ENCODE data around the gene POLR2F. TPM values are rescaled to one million over a fixed set of nuclear protein-coding genes. Genes with fewer than 3 reads are reported as not detected.

Gene POLR2F
- total RNA-seq, 2 donors from 2014 or later: 43.8 to 119 TPM

DNA sequence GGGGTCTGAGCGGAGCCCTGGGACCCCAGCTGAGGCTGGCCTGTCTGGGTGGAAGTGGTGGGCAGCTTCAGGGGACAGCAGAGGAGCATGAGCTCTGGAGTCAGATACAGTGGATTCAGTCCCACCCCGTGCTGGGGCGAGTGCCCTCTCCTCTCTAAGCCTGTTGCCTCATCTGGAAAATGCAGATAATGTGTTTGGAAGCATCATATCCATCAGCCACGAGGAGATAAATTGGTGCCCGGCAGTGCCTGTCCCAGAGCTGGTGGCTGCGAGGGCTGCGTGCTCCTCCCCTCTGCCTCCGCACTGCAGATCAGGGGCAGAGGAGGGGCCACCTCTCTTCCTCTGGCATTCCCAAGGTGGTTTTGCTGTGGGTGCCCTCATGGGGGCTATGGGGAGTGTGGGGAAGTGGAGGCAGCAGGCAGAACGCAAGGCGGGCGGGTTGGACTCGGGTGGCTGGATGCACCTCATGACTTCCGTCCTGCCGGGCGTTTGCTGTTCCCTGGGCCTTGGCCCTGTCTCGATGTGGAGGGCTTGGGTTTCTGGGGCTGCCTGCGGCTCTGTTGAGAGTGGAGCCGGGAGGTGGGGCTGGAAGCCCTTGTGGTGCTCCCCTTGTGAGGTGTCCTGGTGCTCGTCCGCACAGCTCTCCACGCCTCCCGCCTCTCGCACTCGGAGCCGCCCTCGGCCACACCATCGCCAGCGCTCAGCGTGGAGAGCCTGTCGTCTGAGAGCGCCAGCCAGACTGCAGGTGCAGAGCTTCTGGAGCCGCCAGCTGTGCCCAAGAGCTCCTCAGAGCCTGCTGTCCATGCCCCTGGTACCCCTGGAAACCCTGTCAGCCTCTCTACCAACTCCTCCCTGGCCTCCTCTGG, 26.5 kb upstream of the POLR2F start:
- H3K36me3 ChIP-seq (replicated peaks in 1 of 2; ENCODE audit: insufficient read depth in 1 of 2, low read depth in 2 of 2): peaks cover 0 to 16% of the 10 kb centered on the region in 2 donors
- H3K27me3 ChIP-seq: no peaks in the 10 kb centered on the region
- intact Hi-C loops (cut with DNase I): no loop called here
- H3K4me3 ChIP-seq: no peak overlapping the region
- TF ChIP-seq POLR2A (IDR thresholded peaks at IDR 0.05): no peak
- H3K27ac ChIP-seq: peak overlapping the region in 3 of 4 donors; percentile 49 to 59 (median 50)
- 80 to 82% methylated on average over 9 to 30 of the region's 32 CpGs for WGBS, 2 donors
- peaks cover 74% of the 10 kb centered on the region for H3K4me1 ChIP-seq
- no peaks in the 10 kb centered on the region for H3K9me3 ChIP-seq
- ATAC-seq (no peak), DNase-seq (peak in 1 of 4 donors; percentile 32)

DNA sequence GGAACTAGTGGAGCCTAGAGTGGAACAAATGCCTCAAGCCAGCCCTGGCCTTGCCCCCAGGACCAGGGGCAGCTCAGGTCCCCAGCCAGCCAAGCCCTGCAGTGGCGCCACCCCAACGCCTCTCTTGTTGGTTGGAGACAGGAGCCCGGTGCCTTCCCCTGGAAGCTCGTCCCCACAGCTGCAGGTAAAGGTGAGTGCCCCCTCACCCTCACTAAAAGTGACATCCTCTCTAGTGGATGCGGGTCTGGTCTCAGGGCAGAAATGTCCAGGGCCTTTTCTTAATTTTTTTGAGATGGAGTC, 25.9 kb upstream of the POLR2F start:
- no peaks in the 10 kb centered on the region for H3K27me3 ChIP-seq
- peak overlapping the region in 2 of 4 donors; percentile 50 to 59 for H3K27ac ChIP-seq
- H3K36me3 ChIP-seq (replicated peaks in 1 of 2; ENCODE audit: insufficient read depth in 1 of 2, low read depth in 2 of 2): peaks cover 0 to 16% of the 10 kb centered on the region in 2 donors
- 84 to 89% methylated on average over 5 of the region's 5 CpGs for WGBS, 2 donors
- peaks cover 79% of the 10 kb centered on the region for H3K4me1 ChIP-seq
- intact Hi-C loops (cut with DNase I): no loop called here
- H3K9me3 ChIP-seq: no peaks in the 10 kb centered on the region
- TF ChIP-seq, protein P1, sequence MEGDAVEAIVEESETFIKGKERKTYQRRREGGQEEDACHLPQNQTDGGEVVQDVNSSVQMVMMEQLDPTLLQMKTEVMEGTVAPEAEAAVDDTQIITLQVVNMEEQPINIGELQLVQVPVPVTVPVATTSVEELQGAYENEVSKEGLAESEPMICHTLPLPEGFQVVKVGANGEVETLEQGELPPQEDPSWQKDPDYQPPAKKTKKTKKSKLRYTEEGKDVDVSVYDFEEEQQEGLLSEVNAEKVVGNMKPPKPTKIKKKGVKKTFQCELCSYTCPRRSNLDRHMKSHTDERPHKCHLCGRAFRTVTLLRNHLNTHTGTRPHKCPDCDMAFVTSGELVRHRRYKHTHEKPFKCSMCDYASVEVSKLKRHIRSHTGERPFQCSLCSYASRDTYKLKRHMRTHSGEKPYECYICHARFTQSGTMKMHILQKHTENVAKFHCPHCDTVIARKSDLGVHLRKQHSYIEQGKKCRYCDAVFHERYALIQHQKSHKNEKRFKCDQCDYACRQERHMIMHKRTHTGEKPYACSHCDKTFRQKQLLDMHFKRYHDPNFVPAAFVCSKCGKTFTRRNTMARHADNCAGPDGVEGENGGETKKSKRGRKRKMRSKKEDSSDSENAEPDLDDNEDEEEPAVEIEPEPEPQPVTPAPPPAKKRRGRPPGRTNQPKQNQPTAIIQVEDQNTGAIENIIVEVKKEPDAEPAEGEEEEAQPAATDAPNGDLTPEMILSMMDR (IDR thresholded peaks at IDR 0.05): no peak
- no peak for TF ChIP-seq POLR2A (IDR thresholded peaks at IDR 0.05)
- DNase-seq (no peak), ATAC-seq (no peak)
- no peak overlapping the region for H3K4me3 ChIP-seq

DNA sequence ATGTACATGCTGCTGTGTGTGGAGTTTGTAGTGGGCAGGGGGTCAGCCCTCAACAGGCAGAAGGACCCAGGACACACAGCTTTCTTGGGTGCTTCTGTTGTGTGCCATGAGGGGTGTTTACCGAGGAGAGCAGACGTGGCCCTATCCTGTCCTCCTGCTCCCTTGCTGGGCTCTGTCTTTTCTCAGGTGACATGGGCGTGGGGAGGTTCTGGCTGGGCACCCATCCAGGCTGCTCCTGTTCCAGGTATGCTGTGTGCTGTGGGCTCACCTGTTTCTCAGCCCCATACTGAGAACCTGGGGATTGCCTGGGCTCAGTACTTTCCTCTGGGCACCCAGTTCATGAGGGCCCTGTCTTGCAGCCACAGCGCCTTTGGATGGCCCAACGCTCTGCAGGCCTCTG, 24.1 kb upstream of the POLR2F start:
- H3K27me3 ChIP-seq: no peaks in the 10 kb centered on the region
- H3K36me3 ChIP-seq (replicated peaks in 1 of 2; ENCODE audit: insufficient read depth in 1 of 2, low read depth in 2 of 2): peaks cover 0 to 16% of the 10 kb centered on the region in 2 donors
- no peaks in the 10 kb centered on the region for H3K9me3 ChIP-seq
- H3K27ac ChIP-seq: peak overlapping the region; percentile 39 to 87 (median 67)
- intact Hi-C loops (cut with DNase I): no loop called here
- 41% methylated on average over 5 of the region's 5 CpGs; no CpG with 5 or more reads in 1 of the 2 donors for WGBS, 2 donors
- DNase-seq (peak; percentile 74 to 86 (median 80)), ATAC-seq (peak; percentile 21)
- peaks cover 86% of the 10 kb centered on the region for H3K4me1 ChIP-seq
- TF ChIP-seq, protein P1 (IDR thresholded peaks at IDR 0.05): no peak
- no peak for TF ChIP-seq POLR2A (IDR thresholded peaks at IDR 0.05)
- H3K4me3 ChIP-seq: no peak overlapping the region

DNA sequence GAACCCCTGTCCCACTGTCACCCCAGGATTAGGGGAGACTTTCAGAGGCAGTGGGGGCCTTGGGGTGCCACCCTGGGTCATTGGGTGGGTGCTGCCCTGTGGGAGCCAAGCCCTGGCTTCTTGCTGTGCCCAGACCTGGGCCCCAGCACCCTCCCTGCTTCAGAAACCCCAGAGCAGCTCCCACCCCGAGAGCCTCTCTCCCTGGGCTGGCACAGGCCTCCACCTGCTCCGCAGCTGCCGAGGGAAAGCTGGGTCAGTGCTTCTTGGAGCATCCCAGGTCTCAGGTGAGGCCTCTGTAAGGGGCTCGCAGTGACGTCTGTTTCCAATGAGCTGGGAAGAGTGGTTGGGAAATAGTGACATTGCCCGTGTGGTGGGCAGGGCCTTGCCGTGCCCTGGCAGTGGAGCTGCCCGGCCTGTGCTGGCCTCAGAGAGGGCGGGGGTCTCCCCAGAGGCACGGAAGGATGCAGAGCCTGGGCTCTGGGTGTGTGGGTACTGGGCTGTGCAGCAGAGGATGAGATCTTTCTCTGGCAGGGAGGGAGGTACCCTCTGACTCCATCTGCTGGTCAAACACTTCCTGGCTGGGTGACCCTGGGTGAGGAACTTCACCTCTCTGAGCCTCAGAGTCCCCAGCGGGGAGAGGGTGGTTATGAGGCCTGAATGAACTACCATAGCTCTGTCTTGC, 23.1 kb upstream of the POLR2F start:
- peak overlapping the region; percentile 63 to 87 (median 72) for H3K27ac ChIP-seq
- peak; percentile 56 to 58 (median 58) for DNase-seq
- H3K4me1 ChIP-seq: peaks cover 76% of the 10 kb centered on the region
- H3K27me3 ChIP-seq: no peaks in the 10 kb centered on the region
- 36 to 56% methylated on average over 3 to 11 of the region's 11 CpGs for WGBS, 2 donors
- peaks cover 0 to 14% of the 10 kb centered on the region in 2 donors for H3K36me3 ChIP-seq (replicated peaks in 1 of 2; ENCODE audit: insufficient read depth in 1 of 2, low read depth in 2 of 2)
- no peak overlapping the region for H3K4me3 ChIP-seq
- TF ChIP-seq POLR2A (IDR thresholded peaks at IDR 0.05): no peak
- TF ChIP-seq, protein P1 (IDR thresholded peaks at IDR 0.05): peak in 6 of 7 experiments; percentile 9 to 54 (median 38)
- ATAC-seq: peak; percentile 29
- intact Hi-C loops (cut with DNase I): no loop called here
- no peaks in the 10 kb centered on the region for H3K9me3 ChIP-seq

DNA sequence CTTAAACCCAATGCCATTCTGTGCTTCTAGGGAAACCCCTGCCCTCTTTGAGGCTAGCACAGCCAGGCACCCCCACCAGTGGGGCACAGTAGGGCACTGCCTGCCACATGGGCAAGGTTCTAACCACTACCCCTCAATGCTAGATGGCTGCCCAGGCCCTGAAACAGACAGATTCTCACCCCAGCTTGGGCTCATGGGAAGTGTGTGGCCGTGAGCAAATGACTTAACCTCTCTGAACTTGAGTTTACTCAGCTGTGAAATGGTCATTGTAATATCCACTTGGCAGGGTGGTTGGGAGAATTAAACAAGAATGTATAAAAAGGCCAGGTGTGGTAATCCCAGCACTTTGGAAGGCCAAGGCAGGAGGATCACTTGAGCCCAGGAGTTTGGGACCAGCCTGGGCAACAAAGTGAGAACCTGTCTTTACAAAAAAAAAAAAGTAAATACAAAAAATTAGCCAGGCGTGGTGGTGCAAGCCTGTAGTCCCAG, 22.5 kb upstream of the POLR2F start:
- peaks cover 0 to 12% of the 10 kb centered on the region in 2 donors for H3K36me3 ChIP-seq (replicated peaks in 1 of 2; ENCODE audit: insufficient read depth in 1 of 2, low read depth in 2 of 2)
- intact Hi-C loops (cut with DNase I): no loop called here
- peak overlapping the region; percentile 63 to 87 (median 72) for H3K27ac ChIP-seq
- no peak for TF ChIP-seq POLR2A (IDR thresholded peaks at IDR 0.05)
- TF ChIP-seq, protein P1 (IDR thresholded peaks at IDR 0.05): peak in 1 of 7 experiments; percentile 12
- DNase-seq (peak; percentile 41 to 70 (median 64)), ATAC-seq (peak; percentile 45)
- no peaks in the 10 kb centered on the region for H3K27me3 ChIP-seq
- H3K4me3 ChIP-seq: no peak overlapping the region
- no peaks in the 10 kb centered on the region for H3K9me3 ChIP-seq
- H3K4me1 ChIP-seq: peaks cover 70% of the 10 kb centered on the region
- 23 to 28% methylated on average over 2 of the region's 2 CpGs for WGBS, 2 donors

Data from body of pancreas (tissue), 4 donors.